Esophagus squamous epithelium (tissue), 4 donors: ENCODE measurements around the gene CSAG3.

Experiments used
- CTCF ChIP-seq, 6 experiments: fragments of 450-650 bp in 4 of 6; fragments of 200-600 bp in 2 of 6; sonication (generic) in 2 of 6; IDR thresholded peaks; one replicate each; pipeline ENCODE4 v1.5.1; 2016 to 2019; ENCODE audit warnings: antibody characterized with exemption in 6 of 6, mild to moderate bottlenecking in 4 of 6, moderate library complexity in 4 of 6
- POLR2A ChIP-seq, 4 donors: fragments of 450-650 bp; IDR thresholded peaks; one replicate each; pipeline ENCODE4 v1.6.1; 2017; ENCODE audit warnings: antibody characterized with exemption in 4 of 4, mild to moderate bottlenecking in 4 of 4, moderate library complexity in 3 of 4

GRCh38 chrX:152735101-152735500 is 23.9 kb upstream of the CSAG3 start:
- TF ChIP-seq CTCF (IDR thresholded peaks at IDR 0.05) (no peak), POLR2A (IDR thresholded peaks at IDR 0.05) (no peak)
